ENCODE data around the gene CTBP2. TPM values are rescaled to one million over a fixed set of nuclear protein-coding genes. Genes with fewer than 3 reads are reported as not detected.

The CTBP2 gene
- total RNA-seq, 1 donor from 2014 or later, result 73.0 TPM

GRCh38 chr10:124953421-124953820 is 206.9 kb downstream of the CTBP2 start:
- Histone ChIP-seq H3K27me3 (ENCODE audit: low read depth) (no peaks in the 10 kb centered on the region), H3K4me3 (no peak overlapping the region), H3K36me3 (peaks cover 6% of the 10 kb centered on the region), H3K27ac (no peak overlapping the region), H3K9me3 (no peaks in the 10 kb centered on the region), H3K4me1 (peaks cover 37% of the 10 kb centered on the region)
- intact Hi-C loops (cut with DNase I), result no loop called here
- TF ChIP-seq CTCF (IDR thresholded peaks at IDR 0.05), result no peak
- DNase-seq (no peak), ATAC-seq (peak in 1 of 2 donors; percentile 67)

- intact Hi-C loops (cut with DNase I), result no loop called here
- no peaks in the 10 kb centered on the region for H3K27me3 ChIP-seq (ENCODE audit: low read depth)
- no peak for TF ChIP-seq CTCF (IDR thresholded peaks at IDR 0.05)
- H3K4me1 ChIP-seq, result peaks cover 33% of the 10 kb centered on the region
- H3K27ac ChIP-seq, result no peak overlapping the region
- DNase-seq, result no peak
- no peaks in the 10 kb centered on the region for H3K9me3 ChIP-seq
- H3K36me3 ChIP-seq, result peaks cover 8% of the 10 kb centered on the region
- H3K4me3 ChIP-seq, result no peak overlapping the region
- no peak for ATAC-seq
These were observed 208.2 kb downstream of the CTBP2 start for GRCh38 chr10:124952123-124952522.

GRCh38 chr10:124949543-124949942 is 210.8 kb downstream of the CTBP2 start:
- Histone ChIP-seq H3K9me3 (no peaks in the 10 kb centered on the region), H3K36me3 (peaks cover 8% of the 10 kb centered on the region), H3K27me3 (ENCODE audit: low read depth) (no peaks in the 10 kb centered on the region), H3K4me3 (no peak overlapping the region), H3K4me1 (peaks cover 37% of the 10 kb centered on the region), H3K27ac (no peak overlapping the region)
- ATAC-seq (no peak), DNase-seq (no peak)
- no peak for TF ChIP-seq CTCF (IDR thresholded peaks at IDR 0.05)
- intact Hi-C loops (cut with DNase I), result no loop called here

- H3K27ac ChIP-seq, result no peak overlapping the region
- H3K9me3 ChIP-seq, result no peaks in the 10 kb centered on the region
- H3K36me3 ChIP-seq, result peaks cover 8% of the 10 kb centered on the region
- intact Hi-C loops (cut with DNase I), result no loop called here
- no peaks in the 10 kb centered on the region for H3K27me3 ChIP-seq (ENCODE audit: low read depth)
- no peak for ATAC-seq
- peaks cover 56% of the 10 kb centered on the region for H3K4me1 ChIP-seq
- no peak for DNase-seq
- no peak for TF ChIP-seq CTCF (IDR thresholded peaks at IDR 0.05)
- no peak overlapping the region for H3K4me3 ChIP-seq
These were observed 213.4 kb downstream of the CTBP2 start for GRCh38 chr10:124946945-124947344.

GRCh38 chr10:124944982-124945381 is 215.4 kb downstream of the CTBP2 start:
- DNase-seq (no peak), ATAC-seq (no peak)
- Histone ChIP-seq H3K4me1 (peaks cover 61% of the 10 kb centered on the region), H3K36me3 (peaks cover 8% of the 10 kb centered on the region), H3K27ac (no peak overlapping the region), H3K27me3 (ENCODE audit: low read depth) (no peaks in the 10 kb centered on the region), H3K4me3 (no peak overlapping the region), H3K9me3 (no peaks in the 10 kb centered on the region)
- intact Hi-C loops (cut with DNase I), result no loop called here
- TF ChIP-seq CTCF (IDR thresholded peaks at IDR 0.05), result no peak

Measured in lower lobe of right lung (tissue), 2 donors.